Loucy (cell line): ENCODE results near the gene PPP2R5C.
A peak's percentile ranks its signal among the peaks of the same experiment; 100 is the strongest.

Experiments used
- H2AFZ ChIP-seq: fragments of 200-600 bp; sonication (generic); 2 replicates; pipeline ENCODE4 v1.6.0; 2016; ENCODE audit warnings: antibody characterized with exemption, mild to moderate bottlenecking, low read length, moderate library complexity
- H3F3A ChIP-seq: fragments of 200-600 bp; 2 replicates; pipeline ENCODE4 v1.6.0; 2016; ENCODE audit warnings: antibody characterized with exemption, low read depth, mild to moderate bottlenecking
- H3K27me3 ChIP-seq: fragments of 200-600 bp; sonication (generic); 2 replicates; pipeline ENCODE4 v1.6.1; 2014; ENCODE audit warnings: low read length, mild to moderate bottlenecking; ENCODE audit not compliant: insufficient read depth, poor library complexity, severe bottlenecking
- H3K36me3 ChIP-seq: fragments of 200-600 bp; sonication (generic); 2 replicates; pipeline ENCODE4 v1.6.1; 2016; ENCODE audit warnings: low read length; ENCODE audit not compliant: insufficient read depth
- H3K4me1 ChIP-seq: fragments of 200-600 bp; sonication (generic); 2 replicates; pipeline ENCODE4 v1.5.1; 2014; ENCODE audit warnings: low read length, mild to moderate bottlenecking; ENCODE audit not compliant: insufficient read depth, poor library complexity, severe bottlenecking
- H3K4me2 ChIP-seq: fragments of 200-600 bp; sonication (generic); 2 replicates; pipeline ENCODE4 v1.6.0; 2014; ENCODE audit warnings: antibody characterized with exemption, low read length, low read depth, mild to moderate bottlenecking; ENCODE audit not compliant: poor library complexity, severe bottlenecking
- H3K4me3 ChIP-seq: fragments of 200-600 bp; sonication (generic); 2 replicates; pipeline ENCODE4 v1.5.1; 2014; ENCODE audit warnings: low read length, mild to moderate bottlenecking, mixed read lengths; ENCODE audit not compliant: poor library complexity, severe bottlenecking
- H3K79me2 ChIP-seq: fragments of 200-600 bp; sonication (generic); 2 replicates; pipeline ENCODE4 v1.6.1; 2014; ENCODE audit warnings: low read length; ENCODE audit not compliant: insufficient read depth
- H3K9ac ChIP-seq: fragments of 200-600 bp; sonication (generic); 2 replicates; pipeline ENCODE4 v1.6.0; 2014; ENCODE audit warnings: mild to moderate bottlenecking, low read depth, low read length, moderate library complexity; ENCODE audit not compliant: poor library complexity, severe bottlenecking
- H3K9me2 ChIP-seq: fragments of 200-600 bp; sonication (generic); replicated peaks from 2 replicates; pipeline ENCODE4 v1.6.1; 2016; ENCODE audit warnings: low read depth, low read length, mixed read lengths
- H3K9me3 ChIP-seq: fragments of 200-600 bp; sonication (generic); 2 replicates; pipeline ENCODE4 v1.6.1; 2014; ENCODE audit warnings: mild to moderate bottlenecking, antibody characterized with exemption, low read length, low read depth; ENCODE audit not compliant: insufficient read depth
- H4K20me1 ChIP-seq: fragments of 200-600 bp; sonication (generic); 2 replicates; pipeline ENCODE4 v1.6.0; 2014; ENCODE audit warnings: antibody characterized with exemption, low read length, mild to moderate bottlenecking; ENCODE audit not compliant: insufficient read depth, poor library complexity, severe bottlenecking
- EZH2phosphoT487 ChIP-seq: fragments of 200-600 bp; IDR thresholded peaks from 2 replicates; pipeline ENCODE4 v1.6.1; 2018; ENCODE audit warnings: antibody characterized with exemption, mild to moderate bottlenecking, moderate library complexity, borderline replicate concordance
- TF ChIP-seq, protein P1 (sequence below): fragments of 200-600 bp; sonication (generic); conservative IDR thresholded peaks from 2 replicates; pipeline ENCODE4 v1.5.1; 2014; ENCODE audit warnings: mild to moderate bottlenecking, antibody characterized with exemption, low read length

PPP2R5C gene

DNA sequence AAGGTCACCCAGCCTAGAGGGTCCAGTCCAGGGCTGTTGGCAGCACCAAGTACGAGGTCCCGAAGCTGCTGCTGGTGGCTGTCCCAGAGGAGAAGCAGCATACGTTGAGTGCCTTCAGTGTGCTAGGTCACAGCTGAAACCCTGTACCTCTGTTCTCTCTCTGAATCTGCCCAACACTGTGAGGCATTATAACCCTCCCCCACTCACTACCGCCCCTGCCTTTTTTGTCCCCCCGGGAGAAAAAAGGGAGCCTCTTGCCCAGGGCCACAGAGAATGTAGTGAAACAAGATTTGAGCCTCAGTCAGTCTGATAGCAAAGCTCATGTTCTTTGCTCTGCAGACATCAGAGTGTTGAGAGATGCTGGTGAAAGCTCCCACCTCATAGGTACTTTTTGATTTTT lies 53.4 kb downstream of the PPP2R5C start:
- Histone ChIP-seq H3K4me2 (peak overlapping the region; percentile 99), H3F3A (peaks cover 5% of the 10 kb centered on the region), H3K4me3 (peak overlapping the region; percentile 96), H4K20me1 (peaks cover 68% of the 10 kb centered on the region), H3K79me2 (peaks cover 95% of the 10 kb centered on the region), H3K4me1 (peaks cover 80% of the 10 kb centered on the region), H3K9ac (peak overlapping the region; percentile 98), H3K9me2 (no peaks in the 10 kb centered on the region), H3K36me3 (peaks cover 3% of the 10 kb centered on the region; the same call in 1 of the 2 replicates), H2AFZ (no peak overlapping the region), H3K27me3 (no peaks in the 10 kb centered on the region), H3K9me3 (no peaks in the 10 kb centered on the region)
- TF ChIP-seq EZH2phosphoT487 = no peak
- TF ChIP-seq, protein P1, sequence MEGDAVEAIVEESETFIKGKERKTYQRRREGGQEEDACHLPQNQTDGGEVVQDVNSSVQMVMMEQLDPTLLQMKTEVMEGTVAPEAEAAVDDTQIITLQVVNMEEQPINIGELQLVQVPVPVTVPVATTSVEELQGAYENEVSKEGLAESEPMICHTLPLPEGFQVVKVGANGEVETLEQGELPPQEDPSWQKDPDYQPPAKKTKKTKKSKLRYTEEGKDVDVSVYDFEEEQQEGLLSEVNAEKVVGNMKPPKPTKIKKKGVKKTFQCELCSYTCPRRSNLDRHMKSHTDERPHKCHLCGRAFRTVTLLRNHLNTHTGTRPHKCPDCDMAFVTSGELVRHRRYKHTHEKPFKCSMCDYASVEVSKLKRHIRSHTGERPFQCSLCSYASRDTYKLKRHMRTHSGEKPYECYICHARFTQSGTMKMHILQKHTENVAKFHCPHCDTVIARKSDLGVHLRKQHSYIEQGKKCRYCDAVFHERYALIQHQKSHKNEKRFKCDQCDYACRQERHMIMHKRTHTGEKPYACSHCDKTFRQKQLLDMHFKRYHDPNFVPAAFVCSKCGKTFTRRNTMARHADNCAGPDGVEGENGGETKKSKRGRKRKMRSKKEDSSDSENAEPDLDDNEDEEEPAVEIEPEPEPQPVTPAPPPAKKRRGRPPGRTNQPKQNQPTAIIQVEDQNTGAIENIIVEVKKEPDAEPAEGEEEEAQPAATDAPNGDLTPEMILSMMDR = no peak

DNA sequence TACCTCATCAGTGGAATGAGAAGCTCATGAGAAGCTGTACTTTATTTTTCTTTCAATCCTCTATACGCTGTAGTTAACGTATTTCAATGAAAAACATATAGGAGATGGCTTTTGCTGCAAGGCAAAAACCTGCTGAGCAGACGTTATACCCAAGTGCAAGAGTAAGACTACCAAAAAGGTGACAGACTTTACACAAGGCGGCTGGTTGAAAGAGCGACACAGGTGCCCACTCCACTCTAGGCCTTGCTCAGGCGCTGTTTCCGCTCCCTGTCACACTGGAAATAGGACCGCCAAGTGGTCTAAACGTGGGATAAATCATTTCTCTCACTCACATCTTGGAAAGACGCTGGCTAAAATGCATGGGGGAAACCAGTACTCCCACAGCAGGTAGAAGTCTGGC lies 54.5 kb downstream of the PPP2R5C start:
- Histone ChIP-seq H3K36me3 (peaks cover 9% of the 10 kb centered on the region; the same call in 1 of the 2 replicates), H4K20me1 (peaks cover 66% of the 10 kb centered on the region), H3K9me3 (no peaks in the 10 kb centered on the region), H3K4me3 (peak overlapping the region; percentile 96), H3F3A (peaks cover 4% of the 10 kb centered on the region; the same call in 1 of the 2 replicates), H3K27me3 (no peaks in the 10 kb centered on the region), H3K9ac (peak overlapping the region; percentile 98), H2AFZ (no peak overlapping the region), H3K4me2 (peak overlapping the region; percentile 99), H3K9me2 (no peaks in the 10 kb centered on the region), H3K4me1 (peaks cover 84% of the 10 kb centered on the region), H3K79me2 (peaks cover 97% of the 10 kb centered on the region)
- no peak for TF ChIP-seq EZH2phosphoT487
- TF ChIP-seq, protein P1 = no peak

DNA sequence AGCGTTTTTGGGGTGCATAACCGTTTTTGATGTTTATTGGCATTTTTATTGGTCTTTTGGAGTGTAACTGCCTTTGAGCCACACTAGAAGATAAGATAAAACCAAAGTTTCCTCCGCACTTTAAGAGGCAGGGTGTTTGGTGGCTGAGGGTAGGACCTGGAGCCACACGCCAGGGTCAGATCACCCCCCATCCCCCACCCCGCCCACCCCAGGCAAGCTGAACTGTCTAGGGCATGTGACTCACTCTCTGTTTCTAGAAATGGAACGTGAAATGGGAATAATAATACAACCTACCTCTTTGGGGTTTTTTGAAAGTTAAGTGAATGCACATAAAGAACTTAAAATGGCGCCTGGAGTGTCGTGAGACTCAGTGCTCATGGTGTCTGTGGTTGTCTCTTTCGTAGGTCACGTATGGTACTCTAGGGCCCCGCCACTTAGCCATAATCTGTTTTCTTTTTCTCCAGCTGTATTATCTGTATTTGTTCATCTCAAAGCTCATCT lies 56.0 kb downstream of the PPP2R5C start:
- peak overlapping the region; percentile 99 for H3K4me2 ChIP-seq

More for the DNA sequence above, 56.0 kb downstream of the PPP2R5C start:
- H3K4me1 ChIP-seq = peaks cover 77% of the 10 kb centered on the region
- peaks cover 4% of the 10 kb centered on the region; the same call in 1 of the 2 replicates for H3F3A ChIP-seq
- peaks cover 95% of the 10 kb centered on the region for H3K79me2 ChIP-seq
- TF ChIP-seq, protein P1 = no peak
- no peak for TF ChIP-seq EZH2phosphoT487
- peaks cover 59% of the 10 kb centered on the region for H4K20me1 ChIP-seq
- no peaks in the 10 kb centered on the region for H3K9me2 ChIP-seq
- peaks cover 9% of the 10 kb centered on the region; the same call in 1 of the 2 replicates for H3K36me3 ChIP-seq
- H3K4me3 ChIP-seq = peak overlapping the region; percentile 70
- no peak overlapping the region for H2AFZ ChIP-seq
- H3K9ac ChIP-seq = peak overlapping the region; percentile 70
- H3K27me3 ChIP-seq = no peaks in the 10 kb centered on the region
- H3K9me3 ChIP-seq = no peaks in the 10 kb centered on the region
